Liver (tissue), 9 donors: Measurements from ENCODE around the gene INPP5F. TPM values are rescaled to one million over a fixed set of nuclear protein-coding genes. Genes with fewer than 3 reads are reported as not detected.

Experiments
- DNase-seq: peaks from one replicate; pipeline ENCODE4 v3.0.0-alpha.2; 2017; ENCODE audit warnings: low spot score
- H3K27ac ChIP-seq, 2 donors: one replicate each; pipeline ENCODE4 v1.7.0; 2013; ENCODE audit warnings: inconsistent platforms in 2 of 2, low read length in 2 of 2, control low read depth in 1 of 2, low read depth in 1 of 2, mild to moderate bottlenecking in 1 of 2
- H3K27me3 ChIP-seq, 4 donors: one replicate each; pipeline versions ENCODE4 v1.6.1 to v1.7.0; 2013; ENCODE audit warnings: low read length in 3 of 4, inconsistent platforms in 1 of 4, mild to moderate bottlenecking in 1 of 4, moderate library complexity in 1 of 4; ENCODE audit not compliant: control insufficient read depth in 4 of 4, insufficient read depth in 4 of 4
- H3K36me3 ChIP-seq, 4 donors: one replicate each; pipeline versions ENCODE4 v1.6.1 to v1.7.0; 2013; ENCODE audit warnings: low read length in 3 of 4, mild to moderate bottlenecking in 3 of 4, low read depth in 1 of 4, moderate library complexity in 1 of 4; ENCODE audit not compliant: control insufficient read depth in 4 of 4, insufficient read depth in 3 of 4
- H3K4me1 ChIP-seq, 4 donors: one replicate each; pipeline versions ENCODE4 v1.6.1 to v1.7.0; 2013; ENCODE audit warnings: low read length in 3 of 4, mild to moderate bottlenecking in 3 of 4, moderate library complexity in 1 of 4; ENCODE audit not compliant: control insufficient read depth in 4 of 4, insufficient read depth in 4 of 4
- H3K4me3 ChIP-seq, 3 donors: one replicate each; pipeline versions ENCODE4 v1.6.1 to v1.7.0; 2013; ENCODE audit warnings: low read length in 3 of 3, control low read depth in 1 of 3, low read depth in 1 of 3, mild to moderate bottlenecking in 1 of 3
- H3K9ac ChIP-seq, 2 donors: one replicate each; pipeline ENCODE4 v1.7.0; 2013; ENCODE audit warnings: low read length in 2 of 2, mild to moderate bottlenecking in 2 of 2, moderate library complexity in 2 of 2, control low read depth in 1 of 2, low read depth in 1 of 2
- H3K9me3 ChIP-seq, 4 donors: one replicate each; pipeline versions ENCODE4 v1.6.1 to v1.7.0; 2013; ENCODE audit warnings: low read length in 3 of 4; ENCODE audit not compliant: control insufficient read depth in 4 of 4
- FOXA1 ChIP-seq: IDR thresholded peaks from 2 replicates; pipeline ENCODE4 v1.6.1; 2016; ENCODE audit warnings: antibody characterized with exemption
- FOXA2 ChIP-seq: IDR thresholded peaks from 2 replicates; pipeline ENCODE4 v1.6.1; 2016; ENCODE audit warnings: antibody characterized with exemption
- HNF4A ChIP-seq, 2 donors: conservative IDR thresholded peaks; 2 replicates each; pipeline ENCODE4 v1.6.1; 2016; ENCODE audit warnings: antibody characterized with exemption in 2 of 2, mild to moderate bottlenecking in 2 of 2
- JUND ChIP-seq, 2 donors: IDR thresholded peaks; 2 replicates each; pipeline ENCODE4 v1.6.1; 2016; ENCODE audit warnings: antibody characterized with exemption in 2 of 2
- RAD21 ChIP-seq, 2 donors: IDR thresholded peaks; 2 replicates each; pipeline ENCODE4 v1.6.1; 2016; ENCODE audit warnings: antibody characterized with exemption in 2 of 2, mild to moderate bottlenecking in 2 of 2
- RXRA ChIP-seq, 2 donors: IDR thresholded peaks; 2 replicates each; pipeline ENCODE4 v1.6.1; 2017 to 2018; ENCODE audit warnings: antibody characterized with exemption in 2 of 2, mild to moderate bottlenecking in 1 of 2
- SP1 ChIP-seq: IDR thresholded peaks from 2 replicates; pipeline ENCODE4 v1.6.1; 2018; ENCODE audit warnings: antibody characterized with exemption, mild to moderate bottlenecking
- TAF1 ChIP-seq: conservative IDR thresholded peaks from 2 replicates; pipeline ENCODE4 v1.6.1; 2016; ENCODE audit warnings: antibody characterized with exemption, mild to moderate bottlenecking
- WGBS: extraction: QIAGEN DNeasy Blood & Tissue Kit; methylation state at CpG from one replicate; pipeline ENCODE4 v1.1.7; 2013; 5-methylcytosine and 5-hydroxymethylcytosine counted together
- polyA plus RNA-seq, 2 donors: library from polyadenylated mRNA; stranded (reverse) in 1 of 2; unstranded in 1 of 2; fragments of 200-250 nt in 1 of 2; fragments of >200 nt in 1 of 2; fragmentation: Nextera tagmentation in 1 of 2; extraction: Ambion mirVana in 1 of 2; gene quantifications; one replicate each; pipeline versions ENCODE4 v1.2.1 to v1.2.3, GENCODE V29; 2013 to 2015
- total RNA-seq, 2 donors: library from RNA; depleted of rRNA; stranded (reverse); fragments of >200 nt; gene quantifications; one replicate each; pipeline ENCODE4 v1.2.3, GENCODE V29; 2014
- TF ChIP-seq, protein P1 (sequence below): IDR thresholded peaks from 2 replicates; pipeline ENCODE4 v1.6.1; 2016; ENCODE audit warnings: antibody characterized with exemption
- TF ChIP-seq, protein P2 (sequence below): IDR thresholded peaks from 2 replicates; pipeline ENCODE4 v1.6.1; 2016; ENCODE audit warnings: antibody characterized with exemption
- TF ChIP-seq, protein P3 (sequence below): IDR thresholded peaks from 2 replicates; pipeline ENCODE4 v1.6.1; 2016; ENCODE audit warnings: antibody characterized with exemption, mild to moderate bottlenecking
- donor health status: healthy.
- donor health status: healthy.
- donor health status: healthy.
- donor health status: healthy.
- donor health status: healthy.

Gene INPP5F
- total and polyA plus RNA-seq, 4 donors: 1.1 to 8.1 (median 2.1) TPM

DNA sequence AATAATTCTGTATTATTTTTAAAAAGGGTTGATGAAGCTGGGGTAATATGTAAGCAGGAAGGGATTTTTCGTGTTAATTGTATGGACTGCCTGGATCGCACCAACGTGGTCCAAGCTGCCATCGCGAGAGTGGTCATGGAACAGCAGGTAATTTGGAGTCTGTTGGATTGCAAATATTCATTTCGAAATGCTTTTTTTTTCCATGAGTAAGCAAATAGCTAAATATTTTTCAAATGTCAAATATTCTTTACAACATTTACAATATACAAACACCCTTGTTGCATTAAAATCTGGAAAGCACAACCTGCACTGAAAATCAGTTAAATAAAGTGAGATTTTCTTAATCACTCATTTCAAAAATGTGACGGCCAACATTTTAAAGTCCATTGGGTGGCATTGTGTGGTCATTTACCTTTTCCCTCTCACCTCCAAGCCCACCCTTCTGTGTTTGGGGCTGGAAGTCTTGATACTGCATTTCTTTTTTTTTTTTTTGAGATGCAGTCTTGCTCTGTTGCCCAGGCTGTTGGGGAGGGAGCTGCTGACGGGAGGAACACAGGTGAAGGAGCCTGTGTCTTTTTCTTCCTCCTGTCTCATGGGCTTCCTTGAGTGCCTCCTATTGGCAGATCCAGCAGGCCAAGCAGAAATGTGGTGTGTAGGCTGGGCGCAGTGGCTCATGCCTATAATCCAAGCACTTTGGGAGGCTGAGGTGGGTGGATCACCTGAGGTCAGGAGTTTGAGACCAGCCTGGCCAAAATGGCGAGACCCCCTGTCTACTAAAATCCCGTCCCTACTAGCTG lies 80.7 kb downstream of the INPP5F start:
- H3K36me3 ChIP-seq: peaks cover 0 to 3% (median 0%) of the 10 kb centered on the region in 4 donors

DNA sequence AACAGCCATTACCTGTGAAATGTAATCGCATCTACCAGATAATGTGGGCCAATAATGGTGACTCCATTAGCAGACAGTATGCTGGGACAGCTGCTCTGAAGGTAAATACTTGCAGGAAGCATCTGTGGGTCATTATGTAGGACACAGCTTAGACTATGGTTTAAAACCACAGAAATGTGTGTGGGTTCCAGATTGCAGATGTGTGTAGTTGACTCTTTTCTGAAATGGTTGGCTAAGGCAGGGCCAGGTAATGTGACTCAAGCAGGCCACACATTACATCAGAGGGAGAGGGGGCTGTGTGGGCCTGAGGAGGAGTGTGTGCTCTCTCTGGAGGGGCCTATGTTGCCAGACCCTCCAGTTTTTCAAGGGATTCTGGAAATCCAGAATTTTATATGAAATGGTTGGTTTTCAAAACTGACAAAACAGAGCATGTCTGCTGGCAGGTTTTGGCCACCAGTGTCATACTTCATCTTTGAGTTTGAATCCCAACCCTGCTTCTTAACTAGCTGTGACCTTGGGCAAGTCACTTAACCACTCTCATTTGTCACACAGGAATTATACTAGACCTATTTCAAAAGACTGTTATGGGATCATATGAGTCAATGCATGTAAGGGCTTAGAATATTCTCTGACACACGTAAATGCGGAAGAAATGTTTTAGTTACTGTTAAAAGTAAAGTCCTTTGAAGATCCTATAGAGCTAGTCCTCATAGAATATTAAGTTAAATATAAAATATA lies 82.3 kb downstream of the INPP5F start:
- WGBS: 96% methylated on average over 3 of the region's 3 CpGs
- H3K27me3 ChIP-seq: no peaks in the 10 kb centered on the region
- DNase-seq: no peak

More for the DNA sequence above, 80.7 kb downstream of the INPP5F start:
- H3K4me1 ChIP-seq: no peaks in the 10 kb centered on the region
- no peak overlapping the region for H3K27ac ChIP-seq
- H3K9ac ChIP-seq: no peak overlapping the region
- H3K27me3 ChIP-seq: no peaks in the 10 kb centered on the region
- DNase-seq: no peak
- no peak overlapping the region for H3K4me3 ChIP-seq
- WGBS: 96% methylated on average over 11 of the region's 11 CpGs
- TF ChIP-seq RXRA (IDR thresholded peaks at IDR 0.05): no peak
- no peak for TF ChIP-seq FOXA2
- no peak for TF ChIP-seq HNF4A (conservative IDR thresholded peaks at IDR 0.05)
- TF ChIP-seq, protein P1, sequence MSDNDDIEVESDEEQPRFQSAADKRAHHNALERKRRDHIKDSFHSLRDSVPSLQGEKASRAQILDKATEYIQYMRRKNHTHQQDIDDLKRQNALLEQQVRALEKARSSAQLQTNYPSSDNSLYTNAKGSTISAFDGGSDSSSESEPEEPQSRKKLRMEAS: no peak
- TF ChIP-seq, protein P2, sequence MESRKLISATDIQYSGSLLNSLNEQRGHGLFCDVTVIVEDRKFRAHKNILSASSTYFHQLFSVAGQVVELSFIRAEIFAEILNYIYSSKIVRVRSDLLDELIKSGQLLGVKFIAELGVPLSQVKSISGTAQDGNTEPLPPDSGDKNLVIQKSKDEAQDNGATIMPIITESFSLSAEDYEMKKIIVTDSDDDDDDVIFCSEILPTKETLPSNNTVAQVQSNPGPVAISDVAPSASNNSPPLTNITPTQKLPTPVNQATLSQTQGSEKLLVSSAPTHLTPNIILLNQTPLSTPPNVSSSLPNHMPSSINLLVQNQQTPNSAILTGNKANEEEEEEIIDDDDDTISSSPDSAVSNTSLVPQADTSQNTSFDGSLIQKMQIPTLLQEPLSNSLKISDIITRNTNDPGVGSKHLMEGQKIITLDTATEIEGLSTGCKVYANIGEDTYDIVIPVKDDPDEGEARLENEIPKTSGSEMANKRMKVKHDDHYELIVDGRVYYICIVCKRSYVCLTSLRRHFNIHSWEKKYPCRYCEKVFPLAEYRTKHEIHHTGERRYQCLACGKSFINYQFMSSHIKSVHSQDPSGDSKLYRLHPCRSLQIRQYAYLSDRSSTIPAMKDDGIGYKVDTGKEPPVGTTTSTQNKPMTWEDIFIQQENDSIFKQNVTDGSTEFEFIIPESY: no peak
- no peak for TF ChIP-seq RAD21 (IDR thresholded peaks at IDR 0.05)
- H3K9me3 ChIP-seq: no peaks in the 10 kb centered on the region

DNA sequence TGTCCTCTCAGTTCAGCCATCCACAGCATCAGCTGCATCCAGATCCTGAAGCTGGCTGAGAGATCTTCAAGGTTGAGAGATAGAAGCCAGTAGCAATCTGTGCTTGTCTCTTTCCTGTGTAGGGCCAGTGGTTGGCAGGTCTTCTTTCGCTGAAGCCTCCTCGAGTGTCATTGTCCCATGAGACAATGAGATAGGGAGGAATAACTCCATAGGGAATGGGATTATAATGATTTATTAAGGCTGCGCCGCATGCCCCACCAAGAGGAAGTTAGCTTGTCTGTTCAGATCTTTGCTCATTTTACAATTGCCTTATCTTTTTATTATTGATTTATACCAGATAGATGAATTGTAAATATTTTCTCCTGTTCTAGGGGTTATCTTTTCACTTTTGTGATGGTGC lies 85.3 kb downstream of the INPP5F start:
- Histone ChIP-seq H3K27ac (no peak overlapping the region), H3K9ac (no peak overlapping the region), H3K36me3 (peaks cover 0 to 2% (median 0%) of the 10 kb centered on the region in 4 donors), H3K4me3 (no peak overlapping the region), H3K4me1 (no peaks in the 10 kb centered on the region), H3K27me3 (no peaks in the 10 kb centered on the region), H3K9me3 (no peaks in the 10 kb centered on the region)
- 93% methylated on average over 4 of the region's 4 CpGs for WGBS
- TF ChIP-seq, protein P3, sequence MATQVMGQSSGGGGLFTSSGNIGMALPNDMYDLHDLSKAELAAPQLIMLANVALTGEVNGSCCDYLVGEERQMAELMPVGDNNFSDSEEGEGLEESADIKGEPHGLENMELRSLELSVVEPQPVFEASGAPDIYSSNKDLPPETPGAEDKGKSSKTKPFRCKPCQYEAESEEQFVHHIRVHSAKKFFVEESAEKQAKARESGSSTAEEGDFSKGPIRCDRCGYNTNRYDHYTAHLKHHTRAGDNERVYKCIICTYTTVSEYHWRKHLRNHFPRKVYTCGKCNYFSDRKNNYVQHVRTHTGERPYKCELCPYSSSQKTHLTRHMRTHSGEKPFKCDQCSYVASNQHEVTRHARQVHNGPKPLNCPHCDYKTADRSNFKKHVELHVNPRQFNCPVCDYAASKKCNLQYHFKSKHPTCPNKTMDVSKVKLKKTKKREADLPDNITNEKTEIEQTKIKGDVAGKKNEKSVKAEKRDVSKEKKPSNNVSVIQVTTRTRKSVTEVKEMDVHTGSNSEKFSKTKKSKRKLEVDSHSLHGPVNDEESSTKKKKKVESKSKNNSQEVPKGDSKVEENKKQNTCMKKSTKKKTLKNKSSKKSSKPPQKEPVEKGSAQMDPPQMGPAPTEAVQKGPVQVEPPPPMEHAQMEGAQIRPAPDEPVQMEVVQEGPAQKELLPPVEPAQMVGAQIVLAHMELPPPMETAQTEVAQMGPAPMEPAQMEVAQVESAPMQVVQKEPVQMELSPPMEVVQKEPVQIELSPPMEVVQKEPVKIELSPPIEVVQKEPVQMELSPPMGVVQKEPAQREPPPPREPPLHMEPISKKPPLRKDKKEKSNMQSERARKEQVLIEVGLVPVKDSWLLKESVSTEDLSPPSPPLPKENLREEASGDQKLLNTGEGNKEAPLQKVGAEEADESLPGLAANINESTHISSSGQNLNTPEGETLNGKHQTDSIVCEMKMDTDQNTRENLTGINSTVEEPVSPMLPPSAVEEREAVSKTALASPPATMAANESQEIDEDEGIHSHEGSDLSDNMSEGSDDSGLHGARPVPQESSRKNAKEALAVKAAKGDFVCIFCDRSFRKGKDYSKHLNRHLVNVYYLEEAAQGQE: no peak
- TF ChIP-seq, protein P2: no peak
- TF ChIP-seq JUND (IDR thresholded peaks at IDR 0.05) (no peak), SP1 (no peak), RXRA (IDR thresholded peaks at IDR 0.05) (no peak), HNF4A (conservative IDR thresholded peaks at IDR 0.05) (no peak), FOXA1 (no peak), FOXA2 (no peak), TAF1 (no peak)
- DNase-seq: no peak

More for the DNA sequence above, 82.3 kb downstream of the INPP5F start:
- no peak for TF ChIP-seq RAD21 (IDR thresholded peaks at IDR 0.05)
- TF ChIP-seq, protein P1: no peak
- no peak for TF ChIP-seq FOXA2
- no peak overlapping the region for H3K27ac ChIP-seq
- H3K4me3 ChIP-seq: no peak overlapping the region
- H3K9me3 ChIP-seq: no peaks in the 10 kb centered on the region
- peaks cover 0 to 3% (median 0%) of the 10 kb centered on the region in 4 donors for H3K36me3 ChIP-seq
- no peaks in the 10 kb centered on the region for H3K4me1 ChIP-seq
- H3K9ac ChIP-seq: no peak overlapping the region
